NCI-H524 (cell line): ENCODE results near the gene PPFIA1.

Experiments
- DNase-seq, 2 experiments: peaks; one replicate each; lab custom pipeline; 2025; lab: John Stamatoyannopoulos, UW

Gene PPFIA1

GRCh38 chr11:70297341-70297740 is 26.9 kb downstream of the PPFIA1 start:
- DNase-seq = no peak

- DNase-seq = no peak
These were observed 27.9 kb downstream of the PPFIA1 start for GRCh38 chr11:70298243-70298915.

- DNase-seq = no peak
These were observed 29.1 kb downstream of the PPFIA1 start for GRCh38 chr11:70299636-70300035.

DNA sequence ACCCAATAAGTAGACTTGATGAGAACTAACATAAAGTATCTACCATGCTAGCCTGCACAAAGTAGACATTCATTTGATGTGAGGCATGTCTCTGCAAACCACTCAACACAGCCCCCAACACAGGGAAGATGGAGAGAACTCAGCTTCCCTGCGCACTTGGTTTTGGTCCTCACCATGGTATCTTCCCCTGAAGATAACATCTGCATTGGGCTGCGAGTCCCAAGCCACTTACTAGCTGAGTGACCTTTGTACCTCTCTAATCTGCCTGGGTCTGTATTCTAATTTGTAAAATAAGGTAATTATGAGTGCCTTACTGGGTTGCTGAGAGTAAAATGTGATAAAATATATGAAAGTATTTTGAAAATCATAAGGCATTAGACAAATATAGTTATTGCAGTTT is 30.7 kb downstream of the PPFIA1 start:
- no peak for DNase-seq

DNA sequence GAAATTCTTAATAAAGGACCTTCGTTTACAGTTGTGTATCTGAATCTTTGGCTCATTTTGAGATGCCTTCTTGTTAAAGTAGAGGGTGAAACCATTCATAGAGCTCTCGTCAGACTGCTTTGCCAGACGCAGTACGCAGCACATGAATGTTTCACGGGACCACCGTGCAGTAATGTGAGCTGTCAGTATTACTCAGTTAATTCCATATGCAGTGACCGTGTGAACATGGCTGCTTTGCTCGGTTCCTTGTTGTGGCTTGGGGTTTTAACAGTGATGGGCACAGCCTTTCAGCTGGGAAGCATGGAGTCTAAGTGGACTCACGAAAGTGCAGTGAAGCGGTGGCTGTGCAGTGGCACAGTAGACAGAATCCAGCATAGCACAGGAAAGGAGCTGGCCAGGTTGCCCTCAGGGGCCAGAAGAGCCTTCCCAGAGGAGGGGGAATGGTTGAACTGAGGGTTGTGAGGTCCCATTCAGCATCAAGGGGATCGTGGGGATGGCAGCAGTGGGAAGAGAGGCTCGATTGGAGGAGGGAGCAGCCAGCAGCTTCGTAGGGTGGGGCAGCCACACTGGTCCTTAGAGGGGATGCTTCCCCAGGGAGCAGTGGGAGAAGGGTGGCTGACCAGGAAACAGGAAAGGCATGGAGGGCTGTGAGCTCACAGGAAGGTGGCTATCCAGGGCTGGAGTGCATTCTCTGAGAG is 31.4 kb downstream of the PPFIA1 start:
- DNase-seq = no peak

- no peak for DNase-seq
These were observed 31.9 kb downstream of the PPFIA1 start for GRCh38 chr11:70302419-70302752.

DNA sequence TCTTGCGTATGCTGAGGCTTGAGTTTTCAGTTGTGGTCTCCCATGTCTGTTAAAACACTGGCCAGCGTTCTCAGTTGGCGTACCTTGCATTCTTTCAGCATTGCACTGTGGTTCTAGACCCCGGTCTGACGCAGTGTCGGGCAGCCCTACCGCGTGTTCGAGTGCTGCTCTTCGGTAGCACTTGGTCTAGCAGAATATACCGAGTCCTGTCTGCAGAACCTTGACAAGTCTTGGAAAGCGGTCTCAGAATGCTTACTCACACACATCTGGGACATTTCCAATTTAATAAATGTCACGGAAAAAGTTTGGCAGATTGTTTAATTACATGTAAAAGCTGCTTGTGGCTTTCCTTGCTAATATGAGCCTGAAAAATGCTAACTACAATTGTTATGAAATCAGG is 32.6 kb downstream of the PPFIA1 start:
- DNase-seq = no peak

- DNase-seq = no peak
These were observed 33.7 kb downstream of the PPFIA1 start for GRCh38 chr11:70304208-70304603.

DNA sequence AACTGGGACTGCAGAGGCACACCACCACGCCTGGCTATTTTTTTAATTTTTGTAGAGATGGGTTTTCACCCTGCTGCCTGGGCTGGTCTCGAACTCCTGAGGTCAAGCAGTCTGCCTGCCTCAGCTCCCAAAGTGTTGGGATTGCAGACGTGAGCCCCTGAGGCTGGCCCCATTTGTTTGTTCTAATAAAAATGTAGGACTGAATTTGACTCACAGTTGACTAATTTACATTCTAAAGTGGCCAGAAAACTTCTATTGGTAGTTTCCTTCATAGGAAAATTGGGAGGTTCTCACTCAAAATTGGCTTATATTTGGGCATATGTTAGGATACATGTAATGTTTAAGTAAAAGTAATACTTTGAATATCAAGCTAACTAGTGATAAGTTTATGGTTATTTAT is 35.0 kb downstream of the PPFIA1 start:
- DNase-seq = no peak

DNA sequence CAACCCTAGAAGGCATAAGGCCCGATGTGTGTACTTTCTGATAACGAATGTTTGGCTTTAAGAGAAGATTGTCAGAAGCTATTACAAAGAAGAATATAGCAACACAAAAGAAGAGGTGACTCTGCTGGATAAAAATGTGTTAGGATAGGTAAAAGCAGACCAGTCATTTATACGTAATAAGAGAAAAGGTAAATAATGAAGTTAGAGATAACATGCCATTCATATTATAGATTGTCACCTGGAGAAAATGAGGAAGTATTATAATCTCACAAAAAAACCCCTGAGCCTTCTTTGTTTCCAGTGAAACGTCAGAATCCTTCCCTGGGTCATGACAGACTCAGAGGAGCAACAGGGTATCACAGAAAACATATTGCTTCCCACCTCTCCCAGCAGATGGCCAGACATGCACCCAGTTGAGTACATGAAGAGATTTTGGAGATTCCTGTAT is 36.1 kb downstream of the PPFIA1 start:
- peak in 1 of 2 experiments; percentile 5 for DNase-seq

DNA sequence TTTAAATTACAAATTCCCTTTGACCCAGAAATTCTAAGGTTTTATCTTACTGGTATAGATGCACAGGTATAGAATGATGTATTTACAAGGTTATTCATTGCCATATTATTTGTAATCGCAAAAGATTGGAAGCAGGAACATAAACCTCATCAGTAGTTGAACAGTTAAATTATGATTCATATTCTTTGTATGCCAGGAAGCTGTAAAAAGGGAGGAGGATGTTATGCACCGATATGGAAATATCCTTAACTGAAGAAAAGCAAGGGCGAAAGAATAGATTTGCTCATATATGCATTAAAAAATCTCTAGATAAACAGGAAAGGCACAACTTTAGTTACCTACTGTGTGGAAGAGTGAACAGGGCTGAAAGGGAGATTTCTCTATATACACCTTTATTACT is 36.7 kb downstream of the PPFIA1 start:
- DNase-seq = no peak

- no peak for DNase-seq
These were observed 41.1 kb downstream of the PPFIA1 start for GRCh38 chr11:70311616-70312015.

DNA sequence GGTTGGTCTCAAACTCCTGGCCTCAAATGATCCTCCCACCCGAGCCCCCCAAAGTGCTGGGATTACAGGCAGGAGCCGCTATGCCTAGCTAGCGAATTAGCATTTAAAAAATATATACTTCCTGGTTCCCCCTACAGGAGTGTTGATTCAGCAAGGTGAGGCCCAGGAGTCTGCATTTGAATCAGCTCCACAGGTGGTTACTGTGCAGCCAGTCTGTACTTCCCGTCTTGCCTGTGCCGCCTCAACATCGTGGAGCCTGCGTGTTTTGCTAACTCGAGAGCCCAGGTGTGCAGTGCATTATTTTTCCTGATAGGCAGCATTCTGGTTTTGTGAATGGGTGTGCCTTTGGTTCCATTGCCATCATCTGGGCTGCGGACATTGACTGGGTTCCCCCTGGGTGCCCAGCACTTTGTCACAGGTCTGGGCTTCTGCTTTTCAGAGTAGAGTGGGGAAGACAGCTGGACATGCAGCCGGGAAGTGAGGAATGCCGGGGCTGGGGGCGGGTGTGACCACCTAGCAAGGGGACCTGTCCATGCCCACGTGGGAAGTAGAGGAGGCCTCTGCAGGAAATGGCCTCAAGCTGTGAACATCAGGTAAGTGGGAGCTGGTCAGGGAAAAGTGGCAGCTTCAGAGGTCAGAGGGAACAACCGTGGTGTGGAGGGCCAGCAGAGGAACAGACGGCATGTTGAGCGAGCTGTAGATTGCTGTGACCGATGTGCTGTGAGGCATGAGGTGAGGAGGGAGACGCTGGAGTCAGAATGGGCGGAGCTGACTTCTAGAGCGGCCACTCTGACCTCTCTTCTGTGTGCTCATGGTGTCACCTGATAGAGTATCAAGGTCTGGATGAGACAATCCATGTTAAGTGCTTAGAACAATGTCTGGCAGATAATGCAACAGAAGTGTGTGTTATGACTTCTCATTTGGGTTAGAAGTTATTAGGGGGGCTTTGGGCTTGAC is 42.2 kb downstream of the PPFIA1 start:
- DNase-seq = no peak

- no peak for DNase-seq
These were observed 43.5 kb downstream of the PPFIA1 start for GRCh38 chr11:70313945-70314344.

DNA sequence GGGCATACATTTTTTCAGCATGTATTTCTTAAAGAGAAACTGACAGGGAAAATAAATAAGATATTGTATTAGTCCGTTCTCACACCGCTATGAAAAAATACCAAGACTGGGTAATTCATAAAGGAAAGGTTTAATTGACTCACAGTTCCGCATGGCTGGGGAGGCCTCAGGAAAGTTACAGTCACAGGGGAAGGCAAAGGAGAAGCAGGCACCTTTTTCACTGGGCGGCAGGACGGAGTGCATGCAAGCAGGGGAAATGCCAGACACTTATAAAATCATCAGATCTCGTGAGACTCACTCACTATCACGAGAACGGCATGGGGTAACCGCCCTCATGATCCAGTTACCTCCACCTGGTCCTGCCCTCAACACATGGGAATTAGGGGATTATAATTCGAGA is 44.2 kb downstream of the PPFIA1 start:
- DNase-seq = no peak

GRCh38 chr11:70315716-70316115 is 45.2 kb downstream of the PPFIA1 start:
- no peak for DNase-seq

DNA sequence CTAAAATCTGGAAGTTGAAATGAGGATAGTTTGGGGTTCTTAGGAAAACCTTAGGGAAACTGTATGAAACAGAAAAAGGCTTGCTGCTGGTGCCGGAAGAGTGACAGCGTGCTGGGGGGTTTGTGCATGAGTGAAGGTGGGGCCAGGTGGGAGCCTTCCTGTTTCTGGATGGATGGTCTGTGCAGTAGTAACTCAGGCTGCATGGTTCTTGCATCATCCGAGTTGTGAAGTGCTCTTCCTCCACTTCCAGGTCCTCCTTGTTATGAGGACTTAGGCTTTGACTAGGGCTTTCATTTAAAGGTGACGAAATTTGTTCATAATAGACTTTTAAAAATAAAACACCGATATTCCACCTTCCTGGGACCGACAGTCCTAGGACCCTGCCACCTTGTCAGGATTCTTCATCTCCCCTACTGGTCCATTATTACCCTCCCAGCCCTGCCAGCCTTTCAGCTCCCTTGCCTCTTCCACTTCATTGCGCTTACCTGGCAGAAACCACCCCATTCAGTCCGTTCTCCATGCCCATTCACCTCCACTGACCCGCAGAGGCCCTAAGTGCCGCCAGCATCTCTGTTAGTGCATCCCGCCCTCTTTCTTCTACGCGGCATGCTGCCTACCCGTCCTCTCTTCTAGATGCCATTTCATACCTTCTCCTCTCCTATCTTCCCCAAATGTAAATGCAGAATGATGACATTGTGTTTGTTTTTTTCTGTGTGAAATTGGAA is 47.3 kb downstream of the PPFIA1 start:
- no peak for DNase-seq

GRCh38 chr11:70319396-70320076 is 49.0 kb downstream of the PPFIA1 start:
- DNase-seq = no peak

DNA sequence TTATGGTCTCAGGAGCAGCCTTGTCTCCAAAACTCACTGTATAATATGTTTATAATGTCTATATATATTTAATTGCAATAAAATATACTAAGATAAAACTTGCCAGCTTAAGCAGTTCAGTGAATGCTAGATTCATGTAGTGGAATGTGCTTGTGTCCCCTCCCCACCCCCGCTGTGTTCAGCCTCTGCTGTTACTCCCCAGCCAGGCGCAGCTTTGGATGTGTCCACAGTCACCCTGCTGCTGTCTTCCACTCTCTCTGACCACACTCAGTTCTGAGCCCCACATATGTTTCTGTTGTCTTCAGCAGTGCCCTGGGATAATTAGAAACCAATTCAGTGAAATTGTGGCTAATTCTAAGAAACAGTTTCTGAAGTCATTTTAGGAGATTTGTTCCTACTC is 52.2 kb downstream of the PPFIA1 start:
- no peak for DNase-seq

DNA sequence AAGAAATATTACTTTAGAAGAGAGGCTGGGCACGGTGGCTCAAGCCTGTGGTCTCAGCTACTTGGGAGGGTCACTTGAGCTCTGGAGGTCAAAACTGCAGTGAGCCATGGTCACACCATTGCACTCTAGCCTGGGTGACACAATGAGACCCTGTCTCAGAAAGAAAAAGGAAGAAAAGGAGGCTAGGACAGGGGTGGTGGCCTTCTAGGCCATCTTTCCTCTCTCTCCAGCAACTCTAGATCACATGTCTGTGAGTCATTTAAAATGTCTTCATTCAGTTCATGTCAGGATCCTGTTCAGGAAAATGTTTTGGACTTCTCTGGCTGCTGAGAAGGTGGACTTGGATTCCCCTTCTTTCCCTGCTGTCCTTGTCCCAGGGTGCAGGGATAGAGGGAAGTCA is 53.3 kb downstream of the PPFIA1 start:
- DNase-seq = no peak

- no peak for DNase-seq
These were observed 54.1 kb downstream of the PPFIA1 start for GRCh38 chr11:70324376-70325115.
